ENCODE measurements around the gene KCNH1.

KCNH1 gene

DNA sequence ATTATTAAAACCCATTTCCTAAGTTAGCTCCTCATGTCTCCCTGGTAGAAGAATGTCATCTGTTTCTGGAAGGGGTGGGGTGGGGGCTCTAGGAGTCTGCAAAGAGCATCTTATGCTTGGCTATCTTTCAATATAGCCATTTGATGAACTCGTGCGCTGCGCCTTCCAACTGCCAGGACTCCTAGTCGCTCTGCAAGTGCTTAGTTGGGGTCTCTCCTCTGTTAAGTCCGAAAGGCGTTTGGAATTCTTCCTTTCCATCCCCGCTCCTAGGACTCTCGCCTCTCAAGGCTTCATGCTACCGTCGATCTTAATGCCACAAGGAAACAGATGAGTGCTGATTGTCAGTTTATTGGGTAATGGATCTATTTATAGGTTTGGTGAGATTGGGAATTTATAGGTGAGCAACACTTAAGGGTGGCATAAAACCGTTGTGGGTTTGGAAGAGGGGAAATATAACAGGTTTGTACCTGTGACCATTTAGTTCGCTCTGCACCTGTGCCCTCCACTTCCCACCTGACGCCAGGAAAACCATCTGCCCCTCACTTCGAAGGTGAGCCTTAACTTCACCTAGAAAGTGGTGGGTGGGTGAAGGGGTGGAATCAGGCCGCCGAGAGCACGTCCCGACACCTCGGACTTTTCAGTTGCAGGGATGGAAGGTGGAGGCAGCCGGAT is 1.1 kb downstream of the KCNH1 start:
- TF ChIP-seq, protein P1, sequence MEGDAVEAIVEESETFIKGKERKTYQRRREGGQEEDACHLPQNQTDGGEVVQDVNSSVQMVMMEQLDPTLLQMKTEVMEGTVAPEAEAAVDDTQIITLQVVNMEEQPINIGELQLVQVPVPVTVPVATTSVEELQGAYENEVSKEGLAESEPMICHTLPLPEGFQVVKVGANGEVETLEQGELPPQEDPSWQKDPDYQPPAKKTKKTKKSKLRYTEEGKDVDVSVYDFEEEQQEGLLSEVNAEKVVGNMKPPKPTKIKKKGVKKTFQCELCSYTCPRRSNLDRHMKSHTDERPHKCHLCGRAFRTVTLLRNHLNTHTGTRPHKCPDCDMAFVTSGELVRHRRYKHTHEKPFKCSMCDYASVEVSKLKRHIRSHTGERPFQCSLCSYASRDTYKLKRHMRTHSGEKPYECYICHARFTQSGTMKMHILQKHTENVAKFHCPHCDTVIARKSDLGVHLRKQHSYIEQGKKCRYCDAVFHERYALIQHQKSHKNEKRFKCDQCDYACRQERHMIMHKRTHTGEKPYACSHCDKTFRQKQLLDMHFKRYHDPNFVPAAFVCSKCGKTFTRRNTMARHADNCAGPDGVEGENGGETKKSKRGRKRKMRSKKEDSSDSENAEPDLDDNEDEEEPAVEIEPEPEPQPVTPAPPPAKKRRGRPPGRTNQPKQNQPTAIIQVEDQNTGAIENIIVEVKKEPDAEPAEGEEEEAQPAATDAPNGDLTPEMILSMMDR (conservative IDR thresholded peaks at IDR 0.05; ENCODE audit: control insufficient read depth, insufficient read depth, low read depth, low read length): no peak
- peak overlapping the region; percentile 23 for H3K4me3 ChIP-seq (ENCODE audit: control insufficient read depth, low read depth, low read length)
- no peak for DNase-seq (ENCODE audit: low read depth)

DNA sequence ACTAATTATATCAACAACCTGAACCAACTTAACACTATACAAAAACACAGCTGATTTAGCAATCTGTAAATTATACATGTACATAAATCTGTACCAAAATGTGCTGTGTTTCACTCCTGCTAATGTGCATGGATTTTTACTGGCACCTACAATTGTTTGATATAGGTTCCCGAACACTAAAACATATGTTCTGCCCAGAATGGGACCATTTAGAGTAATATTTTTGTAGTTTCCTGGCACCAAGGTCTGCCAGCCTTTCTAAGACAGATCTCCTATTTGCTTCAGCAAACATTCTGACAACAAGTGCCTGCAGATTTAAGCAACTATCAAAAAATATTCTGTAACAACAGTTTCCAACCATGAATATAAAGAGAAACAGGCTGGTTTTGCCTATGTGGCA is 4.2 kb downstream of the KCNH1 start:
- no peak overlapping the region for H3K4me3 ChIP-seq (ENCODE audit: control insufficient read depth, low read depth, low read length)
- no peak for DNase-seq (ENCODE audit: low read depth)
- TF ChIP-seq, protein P1 (conservative IDR thresholded peaks at IDR 0.05; ENCODE audit: control insufficient read depth, insufficient read depth, low read depth, low read length): no peak

DNA sequence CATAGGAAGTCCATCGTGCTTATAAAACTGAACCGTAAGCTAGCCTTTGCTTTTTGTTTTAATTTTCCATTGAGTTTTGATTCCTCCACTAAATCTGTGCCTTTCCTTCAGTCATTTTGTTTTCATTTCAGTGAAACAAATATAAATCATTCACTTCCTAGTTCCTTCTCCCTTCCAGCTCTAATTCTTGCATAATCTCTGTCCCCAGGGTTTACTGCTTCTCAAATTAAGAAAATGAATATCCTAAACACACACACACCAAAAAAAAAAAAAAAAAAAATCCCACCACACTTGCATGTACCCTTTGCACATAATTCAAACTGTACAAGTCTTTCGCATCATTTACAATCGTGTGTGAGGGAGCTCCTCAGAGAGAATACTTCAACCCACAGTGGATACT is 6.8 kb downstream of the KCNH1 start:
- no peak overlapping the region for H3K4me3 ChIP-seq (ENCODE audit: control insufficient read depth, low read depth, low read length)
- peak; percentile 65 for DNase-seq (ENCODE audit: low read depth)
- TF ChIP-seq, protein P1 (conservative IDR thresholded peaks at IDR 0.05; ENCODE audit: control insufficient read depth, insufficient read depth, low read depth, low read length): no peak

DNA sequence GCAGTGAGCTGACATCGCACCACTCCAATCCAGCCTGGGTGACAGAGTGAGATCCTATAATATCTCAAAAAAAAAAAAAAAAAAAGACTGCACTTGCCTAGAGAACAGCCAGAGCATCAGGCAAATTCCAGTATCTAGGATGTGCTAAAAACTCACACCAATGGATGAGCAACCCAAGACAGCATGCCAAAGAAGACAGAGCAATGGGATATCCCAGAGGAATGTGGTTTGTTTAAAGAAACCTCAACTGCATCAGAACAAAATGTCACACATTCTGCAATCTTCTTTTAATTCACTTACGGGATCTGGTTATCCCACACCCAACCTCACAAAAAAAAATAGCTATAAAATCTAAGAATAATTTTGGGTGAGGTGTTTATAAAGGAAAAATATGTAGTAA is 7.3 kb downstream of the KCNH1 start:
- TF ChIP-seq, protein P1 (conservative IDR thresholded peaks at IDR 0.05; ENCODE audit: control insufficient read depth, insufficient read depth, low read depth, low read length): no peak
- peak; percentile 74 for DNase-seq (ENCODE audit: low read depth)

DNA sequence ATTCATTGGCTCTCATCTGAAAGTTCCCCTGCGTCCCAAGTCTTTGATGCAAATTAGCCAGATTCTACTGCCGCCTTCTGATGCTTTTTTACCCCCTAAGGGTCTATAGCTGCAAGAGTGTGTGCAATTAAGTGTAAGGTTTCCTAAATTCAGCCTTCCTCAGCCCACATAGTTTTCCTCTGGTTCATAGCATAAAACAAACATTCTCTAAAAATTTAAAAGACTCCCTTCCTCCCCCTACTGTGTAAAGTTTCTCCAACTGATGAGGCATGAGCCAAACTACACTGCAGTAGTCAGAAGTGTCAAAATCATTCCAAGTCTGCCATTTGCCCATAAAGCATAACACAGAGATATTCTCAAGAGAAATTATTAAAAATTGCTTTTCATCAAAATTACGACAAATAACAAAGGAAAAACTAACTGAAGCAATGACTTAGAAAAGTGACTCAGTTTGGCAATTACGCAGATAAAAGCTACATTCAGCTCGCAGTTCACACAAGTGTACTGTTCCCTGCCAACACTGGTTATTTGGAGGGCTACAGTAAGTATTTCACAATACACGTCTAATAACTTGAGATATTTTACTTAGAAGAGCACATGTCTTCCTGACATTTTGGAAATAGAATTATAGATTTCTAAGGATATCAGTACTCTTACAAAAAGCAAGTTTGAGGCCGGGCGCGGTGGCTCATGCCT is 15.4 kb downstream of the KCNH1 start:
- TF ChIP-seq, protein P1 (conservative IDR thresholded peaks at IDR 0.05; ENCODE audit: control insufficient read depth, insufficient read depth, low read depth, low read length): peak; percentile 0
- no peak overlapping the region for H3K4me3 ChIP-seq (ENCODE audit: control insufficient read depth, low read depth, low read length)
- DNase-seq (ENCODE audit: low read depth): peak; percentile 62

More for the DNA sequence above, 7.3 kb downstream of the KCNH1 start:
- no peak overlapping the region for H3K4me3 ChIP-seq (ENCODE audit: control insufficient read depth, low read depth, low read length)

DNA sequence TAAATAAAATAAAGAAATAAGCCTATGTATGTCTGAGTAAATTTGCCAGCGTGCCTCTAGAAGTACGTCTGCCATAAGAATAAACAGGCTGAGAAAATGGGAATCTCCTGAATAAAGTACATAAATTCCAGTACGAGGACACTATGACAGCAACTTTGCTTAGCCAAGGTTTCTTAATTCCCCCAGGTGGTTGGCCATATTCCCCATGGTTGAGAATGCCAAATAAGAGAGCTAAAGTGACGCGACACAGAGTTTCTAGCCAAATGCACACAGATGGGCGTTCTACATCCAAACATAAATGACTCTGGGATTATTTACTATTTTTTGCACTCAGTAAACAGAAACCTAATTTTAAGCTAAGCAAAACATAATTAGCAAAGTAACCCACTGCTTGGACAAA is 19.5 kb downstream of the KCNH1 start:
- DNase-seq (ENCODE audit: low read depth): no peak
- no peak overlapping the region for H3K4me3 ChIP-seq (ENCODE audit: control insufficient read depth, low read depth, low read length)
- TF ChIP-seq, protein P1 (conservative IDR thresholded peaks at IDR 0.05; ENCODE audit: control insufficient read depth, insufficient read depth, low read depth, low read length): no peak
